WTC11 (cell line): ENCODE measurements around the gene USF2. TPM values are rescaled to one million over a fixed set of nuclear protein-coding genes. Genes with fewer than 3 reads are reported as not detected.

Experiments used
- ATAC-seq: fragments of 200-7000 bp; cut with Tn5 transposase; 2 replicates; pipeline ENCODE4 v1.10.0; 2021; ENCODE audit warnings: mild to moderate bottlenecking, moderate library complexity
- CTCF ChIA-PET: fragments of 300-600 bp; sonication (Branson Sonifier 250); formaldehyde crosslinking; loops from one replicate; lab custom pipeline; 2021; ENCODE audit warnings: antibody characterized with exemption; lab: Charles Lee
- POLR2A ChIA-PET: fragments of 350-600 bp; sonication (Branson Sonifier 250); formaldehyde crosslinking; loops from one replicate; lab custom pipeline; 2021; ENCODE audit warnings: antibody characterized with exemption; lab: Charles Lee
- DNase-seq: peaks from one replicate; pipeline ENCODE4 v3.0.0; 2021; ENCODE audit warnings: low spot score
- H3K27ac Mint-ChIP-seq: 2 replicates; pipeline ENCODE4 v1.8.0; 2021; ENCODE audit warnings: mixed read lengths
- H3K27me3 Mint-ChIP-seq: 2 replicates; pipeline ENCODE4 v1.8.0; 2021; ENCODE audit warnings: low read depth, mild to moderate bottlenecking, moderate library complexity, mixed read lengths
- H3K36me3 Mint-ChIP-seq: 2 replicates; pipeline ENCODE4 v1.8.0; 2021; ENCODE audit warnings: mixed read lengths
- H3K4me1 Mint-ChIP-seq: 2 replicates; pipeline ENCODE4 v1.8.0; 2022; ENCODE audit warnings: mixed read lengths
- H3K4me3 Mint-ChIP-seq: 2 replicates; pipeline ENCODE4 v1.8.0; 2021; ENCODE audit warnings: mild to moderate bottlenecking, moderate library complexity, mixed read lengths
- H3K9me3 Mint-ChIP-seq: 2 replicates; pipeline ENCODE4 v1.8.0; 2021; ENCODE audit warnings: mixed read lengths
- ATF1 ChIP-seq: sonication (generic); formaldehyde crosslinking; IDR thresholded peaks from 2 replicates; pipeline ENCODE4 v1.8.1; 2023; ENCODE audit warnings: mild to moderate bottlenecking, moderate library complexity, missing genetic modification reagents
- CREB1 ChIP-seq: sonication (generic); formaldehyde crosslinking; IDR thresholded peaks from 2 replicates; pipeline ENCODE4 v1.8.0; 2023; ENCODE audit warnings: mild to moderate bottlenecking, missing genetic modification reagents
- ETV6 ChIP-seq: sonication (generic); formaldehyde crosslinking; IDR thresholded peaks from 2 replicates; pipeline ENCODE4 v1.8.1; 2022; ENCODE audit warnings: mild to moderate bottlenecking, missing genetic modification reagents
- HMGXB4 ChIP-seq: sonication (generic); formaldehyde crosslinking; IDR thresholded peaks from 2 replicates; pipeline ENCODE4 v1.8.1; 2023; ENCODE audit warnings: mild to moderate bottlenecking, moderate library complexity, missing genetic modification reagents
- IRF2 ChIP-seq: sonication (generic); formaldehyde crosslinking; IDR thresholded peaks from 2 replicates; pipeline ENCODE4 v1.8.0; 2022; ENCODE audit warnings: low read depth, missing genetic modification reagents, borderline replicate concordance
- MYBL2 ChIP-seq: sonication (generic); formaldehyde crosslinking; IDR thresholded peaks from 2 replicates; pipeline ENCODE4 v1.8.1; 2023; ENCODE audit warnings: mild to moderate bottlenecking, moderate library complexity, missing genetic modification reagents
- OVOL2 ChIP-seq: fragments of 250-450 bp; sonication (Bioruptor Pico); IDR thresholded peaks from 2 replicates; pipeline ENCODE4 v1.9.0; 2021; ENCODE audit warnings: mild to moderate bottlenecking, borderline replicate concordance
- TCF7 ChIP-seq: sonication (generic); formaldehyde crosslinking; IDR thresholded peaks from 2 replicates; pipeline ENCODE4 v1.8.0; 2022; ENCODE audit warnings: mild to moderate bottlenecking, low read depth, missing genetic modification reagents, moderate library complexity
- ZNF138 ChIP-seq: sonication (generic); formaldehyde crosslinking; conservative IDR thresholded peaks from 2 replicates; pipeline ENCODE4 v1.8.1; 2022; ENCODE audit warnings: mild to moderate bottlenecking, moderate library complexity, missing genetic modification reagents
- ZNF281 ChIP-seq: sonication (generic); formaldehyde crosslinking; IDR thresholded peaks from 2 replicates; pipeline ENCODE4 v1.8.0; 2023; ENCODE audit warnings: mild to moderate bottlenecking, missing genetic modification reagents
- ZNF416 ChIP-seq: fragments of 250-450 bp; sonication (Bioruptor Pico); IDR thresholded peaks from 2 replicates; pipeline ENCODE4 v1.9.0; 2021; ENCODE audit warnings: mild to moderate bottlenecking, inconsistent platforms
- ZNF532 ChIP-seq: fragments of 250-450 bp; sonication (Bioruptor Pico); IDR thresholded peaks from 2 replicates; pipeline ENCODE4 v1.9.0; 2021; ENCODE audit warnings: mild to moderate bottlenecking, borderline replicate concordance
- total RNA-seq: library from RNA; stranded (reverse); gene quantifications from 3 replicates; pipeline ENCODE4 v1.2.3, GENCODE V29; 2021

USF2 gene
- total RNA-seq, 1 experiment from 2014 or later = 109 TPM

- TF ChIP-seq CREB1 (no peak), ZNF416 (CRISPR knock-in tag) (0 out of 2 replicates have a peak, but pooled peaks have one; percentile 64)
- TF ChIP-seq, all 79 proteins: peak for 1
- POLR2A ChIA-PET = interaction anchor here (0.6 kb wide), 1 partner anchor 21 kb away, joined by 3 read pairs; no protein-coding TSS in a partner anchor
- H3K4me3 Mint-ChIP-seq = peak overlapping the region; percentile 48
- ATAC-seq = no peak
- no peak for DNase-seq
- H3K36me3 Mint-ChIP-seq = peaks cover 28% of the 10 kb centered on the region
- peaks cover 7% of the 10 kb centered on the region for H3K4me1 Mint-ChIP-seq
- no peaks in the 10 kb centered on the region for H3K9me3 Mint-ChIP-seq
- CTCF ChIA-PET = interaction anchor here (0.6 to 2.5 kb wide), 6 partner anchors 29 to 210 kb away, joined by 3 to 8 read pairs (median 3); no protein-coding TSS in a partner anchor
- no peaks in the 10 kb centered on the region for H3K27me3 Mint-ChIP-seq
- H3K27ac Mint-ChIP-seq = peak overlapping the region; percentile 84
Measured at GRCh38 chr19:35265900-35266519, 2.8 kb upstream of the USF2 start.

GRCh38 chr19:35266520-35267352 is 2.0 kb upstream of the USF2 start:
- peaks cover 7% of the 10 kb centered on the region for H3K4me1 Mint-ChIP-seq
- H3K36me3 Mint-ChIP-seq = peaks cover 32% of the 10 kb centered on the region
- H3K9me3 Mint-ChIP-seq = no peaks in the 10 kb centered on the region
- no peaks in the 10 kb centered on the region for H3K27me3 Mint-ChIP-seq
- ChIA-PET POLR2A (interaction anchor here (0.6 kb wide), 1 partner anchor 20 kb away, joined by 3 read pairs; no protein-coding TSS in a partner anchor), CTCF (interaction anchor here (0.6 to 2.5 kb wide), 6 partner anchors 28 to 211 kb away, joined by 3 to 8 read pairs (median 3); no protein-coding TSS in a partner anchor)
- TF ChIP-seq HMGXB4 (CRISPR knock-in tag) (0 out of 2 replicates have a peak, but pooled peaks have one; percentile 41), ZNF138 (CRISPR knock-in tag) (no peak)
- H3K4me3 Mint-ChIP-seq = peak overlapping the region; percentile 84
- ATAC-seq (no peak), DNase-seq (no peak)
- peak overlapping the region; percentile 84 for H3K27ac Mint-ChIP-seq

GRCh38 chr19:35267353-35267817 is 1.4 kb upstream of the USF2 start:
- DNase-seq (peak; percentile 42), ATAC-seq (peak; percentile 11)
- TF ChIP-seq OVOL2 = no peak
- TF ChIP-seq IRF2 (CRISPR knock-in tag) = no peak
- peak; percentile 22; the same call in 1 of the 2 replicates for TF ChIP-seq HMGXB4 (CRISPR knock-in tag)
- 0 out of 2 replicates have a peak, but pooled peaks have one; percentile 29 for TF ChIP-seq ZNF281
- TF ChIP-seq ZNF532 = no peak
- TF ChIP-seq ETV6 (CRISPR knock-in tag) = no peak
- no peak for TF ChIP-seq MYBL2 (CRISPR knock-in tag)
- TF ChIP-seq ATF1 (CRISPR knock-in tag) = no peak
- TF ChIP-seq TCF7 (CRISPR knock-in tag) = no peak
- peak overlapping the region; percentile 97 for H3K27ac Mint-ChIP-seq
- no peaks in the 10 kb centered on the region for H3K9me3 Mint-ChIP-seq
- H3K4me3 Mint-ChIP-seq = peak overlapping the region; percentile 84
- H3K4me1 Mint-ChIP-seq = peaks cover 7% of the 10 kb centered on the region
- POLR2A ChIA-PET = interaction anchor here (0.5 kb wide), 1 partner anchor 616 kb away, joined by 3 read pairs; no protein-coding TSS in a partner anchor
- no peaks in the 10 kb centered on the region for H3K27me3 Mint-ChIP-seq
- CTCF ChIA-PET = interaction anchor here (0.6 to 2.5 kb wide), 3 partner anchors 115 to 425 kb away, joined by 3 to 8 read pairs (median 3); no protein-coding TSS in a partner anchor
- peaks cover 38% of the 10 kb centered on the region for H3K36me3 Mint-ChIP-seq
